Caki2 (cell line): ENCODE results near the gene HAT1. TPM values are rescaled to one million over a fixed set of nuclear protein-coding genes. Genes with fewer than 3 reads are reported as not detected.
"Not testable (repeated sequence)": the region's sequence is repeated elsewhere in the genome, so short reads cannot be mapped to it uniquely, and the experiment has no call there.

Source experiments
- DNase-seq: peaks from one replicate; pipeline ENCODE4 v3.0.0-alpha.2; 2015; ENCODE audit warnings: low read depth
- in situ Hi-C: cut with HindIII; loops from 2 replicates; pipeline ENCODE4 v1.10.0; 2016; ENCODE audit warnings: low sequenced_read_pairs, low pct_unique_long_range_greater_than_20kb, mixed read lengths
- total RNA-seq: library from RNA; depleted of rRNA; stranded (reverse); fragments of >200 nt; shearing (Covaris generic); gene quantifications from 2 replicates; pipeline ENCODE4 v1.2.3, GENCODE V29; 2014; ENCODE audit warnings: low replicate concordance; rRNA removed

HAT1 gene
- 44.0 and 47.9 TPM in 2 replicates for total RNA-seq

GRCh38 chr2:171922230-171923022, at the start of gene HAT1:
TSS of gene HAT1 (plus strand) at chr2:171922461. CDS start at chr2:171922501, 40 bp downstream.
- DNase-seq = peak; percentile 97
- in situ Hi-C loops = no loop called here

- in situ Hi-C loops = no loop called here
- DNase-seq = no peak
These were observed 47.7 kb upstream of the HAT1 start for GRCh38 chr2:171874517-171874916.

GRCh38 chr2:171874963-171875362, 47.3 kb upstream of the HAT1 start:
- no peak for DNase-seq
- in situ Hi-C loops = no loop called here

- in situ Hi-C loops = no loop called here
These were observed 43.7 kb upstream of the HAT1 start for GRCh38 chr2:171878481-171878993.

GRCh38 chr2:171879865-171880264, 42.4 kb upstream of the HAT1 start:
- in situ Hi-C loops = no loop called here
- no peak for DNase-seq

More at GRCh38 chr2:171878481-171878993, 43.7 kb upstream of the HAT1 start:
- no peak for DNase-seq

GRCh38 chr2:171880774-171881173, 41.5 kb upstream of the HAT1 start:
- DNase-seq = no peak
- in situ Hi-C loops = no loop called here

GRCh38 chr2:171882089-171882769, 40.0 kb upstream of the HAT1 start:
- DNase-seq = no peak
- in situ Hi-C loops = no loop called here

- no peak for DNase-seq
- in situ Hi-C loops = no loop called here
These were observed 38.9 kb upstream of the HAT1 start for GRCh38 chr2:171883275-171883893.

GRCh38 chr2:171889333-171889732, 32.9 kb upstream of the HAT1 start:
- no peak for DNase-seq
- in situ Hi-C loops = no loop called here

GRCh38 chr2:171889808-171890207, 32.5 kb upstream of the HAT1 start:
- in situ Hi-C loops = no loop called here

GRCh38 chr2:171893196-171893823, 29.0 kb upstream of the HAT1 start:
- in situ Hi-C loops = no loop called here
- peak; percentile 8 for DNase-seq

More at GRCh38 chr2:171889808-171890207, 32.5 kb upstream of the HAT1 start:
- no peak for DNase-seq

GRCh38 chr2:171893824-171894611, 28.2 kb upstream of the HAT1 start, which contains the start of gene SLC25A12:
TSS of gene SLC25A12 (minus strand) at chr2:171894244. CDS start at chr2:171894214, 30 bp downstream.
- DNase-seq = peak; percentile 86
- in situ Hi-C loops = no loop called here

GRCh38 chr2:171894612-171894947, 27.7 kb upstream of the HAT1 start:
- DNase-seq = no peak
- in situ Hi-C loops = no loop called here

- DNase-seq = no peak
- in situ Hi-C loops = no loop called here
These were observed 26.5 kb upstream of the HAT1 start for GRCh38 chr2:171895786-171896185.

GRCh38 chr2:171899623-171900282, 22.5 kb upstream of the HAT1 start:
- in situ Hi-C loops, DNase-seq: not testable (repeated sequence)

GRCh38 chr2:171902840-171903420, 19.3 kb upstream of the HAT1 start:
- no peak for DNase-seq
- in situ Hi-C loops = no loop called here

GRCh38 chr2:171908235-171908634, 14.0 kb upstream of the HAT1 start:
- no peak for DNase-seq
- in situ Hi-C loops = no loop called here
